DMS79 treated with DMSO at 0.1 percent for 48 hours (cell line): ENCODE measurements around the gene TMEM91.

Experiments used
- DNase-seq: peaks from one replicate; lab custom pipeline; 2025; lab: John Stamatoyannopoulos, UW

The TMEM91 gene

DNA sequence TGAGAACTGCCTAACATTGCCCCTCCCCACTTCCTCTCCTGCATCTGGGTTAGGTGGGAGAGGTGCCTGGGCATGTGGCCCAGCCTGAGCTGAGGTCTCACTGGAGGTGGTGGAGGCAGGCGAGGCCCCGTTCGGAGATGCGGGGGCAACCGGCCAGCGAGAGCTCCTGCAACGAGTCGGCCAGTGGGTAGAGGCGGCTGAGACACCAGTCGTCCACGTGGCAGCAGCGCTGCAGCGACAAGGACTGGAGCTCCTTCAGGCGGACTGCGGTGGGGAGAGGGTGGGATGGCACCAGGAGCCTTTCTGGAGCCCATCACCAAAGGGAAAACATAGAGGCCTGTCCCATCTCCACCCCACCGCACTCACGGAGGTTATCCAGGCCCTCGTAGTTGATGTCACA is 56.8 kb downstream of the TMEM91 start:
- DNase-seq: no peak
